ENCODE data around the gene DCAF16. TPM values are rescaled to one million over a fixed set of nuclear protein-coding genes. Genes with fewer than 3 reads are reported as not detected.

DCAF16 gene
- total RNA-seq, 1 donor from 2014 or later = 18.7 TPM

DNA sequence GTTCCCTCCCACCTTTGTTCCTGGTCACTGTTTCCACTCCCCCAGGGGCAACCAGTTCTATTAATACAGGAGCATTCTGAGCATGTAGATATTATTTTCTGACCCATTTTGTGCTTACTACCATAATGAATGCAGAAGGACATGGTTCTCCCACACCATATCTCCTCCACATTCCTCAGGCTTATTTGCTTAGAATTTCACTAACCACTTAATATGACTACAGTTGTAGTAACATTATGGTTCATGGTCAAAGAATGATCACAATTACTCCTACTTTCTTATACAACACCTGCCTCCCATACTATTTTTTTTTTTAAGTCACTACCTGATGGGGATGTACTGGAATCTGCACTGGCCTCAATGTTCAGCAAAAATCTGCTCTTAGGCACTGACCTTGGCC lies 21.6 kb downstream of the DCAF16 start:
- Histone ChIP-seq H3K4me3 (ENCODE audit: low read depth, low read length) (no peak overlapping the region), H3K27me3 (ENCODE audit: control insufficient read depth, insufficient read depth, low read length) (no peaks in the 10 kb centered on the region), H3K36me3 (ENCODE audit: control insufficient read depth, insufficient read depth, low read length) (no peaks in the 10 kb centered on the region)
- TF ChIP-seq, protein P1, sequence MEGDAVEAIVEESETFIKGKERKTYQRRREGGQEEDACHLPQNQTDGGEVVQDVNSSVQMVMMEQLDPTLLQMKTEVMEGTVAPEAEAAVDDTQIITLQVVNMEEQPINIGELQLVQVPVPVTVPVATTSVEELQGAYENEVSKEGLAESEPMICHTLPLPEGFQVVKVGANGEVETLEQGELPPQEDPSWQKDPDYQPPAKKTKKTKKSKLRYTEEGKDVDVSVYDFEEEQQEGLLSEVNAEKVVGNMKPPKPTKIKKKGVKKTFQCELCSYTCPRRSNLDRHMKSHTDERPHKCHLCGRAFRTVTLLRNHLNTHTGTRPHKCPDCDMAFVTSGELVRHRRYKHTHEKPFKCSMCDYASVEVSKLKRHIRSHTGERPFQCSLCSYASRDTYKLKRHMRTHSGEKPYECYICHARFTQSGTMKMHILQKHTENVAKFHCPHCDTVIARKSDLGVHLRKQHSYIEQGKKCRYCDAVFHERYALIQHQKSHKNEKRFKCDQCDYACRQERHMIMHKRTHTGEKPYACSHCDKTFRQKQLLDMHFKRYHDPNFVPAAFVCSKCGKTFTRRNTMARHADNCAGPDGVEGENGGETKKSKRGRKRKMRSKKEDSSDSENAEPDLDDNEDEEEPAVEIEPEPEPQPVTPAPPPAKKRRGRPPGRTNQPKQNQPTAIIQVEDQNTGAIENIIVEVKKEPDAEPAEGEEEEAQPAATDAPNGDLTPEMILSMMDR (IDR thresholded peaks at IDR 0.05; ENCODE audit: insufficient read depth, low read length, poor library complexity, severe bottlenecking) = no peak
- DNase-seq (ENCODE audit: low read depth) = peak; percentile 21

DNA sequence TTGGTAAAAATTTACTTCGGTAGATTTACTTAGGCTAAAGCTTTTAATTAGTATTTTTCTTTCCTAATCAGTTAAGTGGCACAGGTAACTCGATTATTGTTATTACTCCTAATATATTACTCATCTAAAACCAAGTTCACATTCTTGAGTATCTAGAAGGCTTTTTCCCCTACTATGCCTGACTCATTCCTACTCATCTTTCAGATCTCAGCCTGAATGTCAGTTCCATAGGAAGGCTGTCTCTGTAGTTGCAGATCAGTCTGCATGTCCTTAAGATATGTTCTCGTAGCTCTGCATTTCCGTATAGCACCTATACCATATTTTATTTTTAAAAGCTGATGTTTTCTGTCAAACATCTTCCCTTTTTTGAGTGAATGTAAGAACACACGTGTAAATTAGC lies 23.2 kb downstream of the DCAF16 start:
- TF ChIP-seq, protein P1 (IDR thresholded peaks at IDR 0.05; ENCODE audit: insufficient read depth, low read length, poor library complexity, severe bottlenecking) = no peak
- Histone ChIP-seq H3K36me3 (ENCODE audit: control insufficient read depth, insufficient read depth, low read length) (no peaks in the 10 kb centered on the region), H3K27me3 (ENCODE audit: control insufficient read depth, insufficient read depth, low read length) (no peaks in the 10 kb centered on the region), H3K4me3 (ENCODE audit: low read depth, low read length) (no peak overlapping the region)
- peak; percentile 39 for DNase-seq (ENCODE audit: low read depth)

DNA sequence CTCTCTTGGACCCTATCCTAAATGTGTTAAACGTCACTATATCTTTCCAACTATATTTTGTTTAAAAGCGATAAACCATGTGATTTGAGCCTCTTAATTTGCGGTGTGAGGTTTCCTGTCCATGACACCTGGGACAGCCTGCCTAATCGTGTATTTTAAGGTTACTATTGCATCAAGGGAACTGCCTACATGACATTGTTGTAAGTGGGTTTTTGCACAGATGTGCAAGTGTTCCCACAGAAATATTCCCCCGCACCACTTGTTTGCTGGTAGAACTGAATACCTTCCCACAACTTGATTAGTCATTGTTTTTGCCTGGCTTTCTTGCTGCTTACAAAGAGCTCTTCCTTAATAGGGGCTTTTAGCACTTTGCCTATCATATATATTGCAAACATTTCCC lies 24.0 kb downstream of the DCAF16 start:
- no peak overlapping the region for H3K4me3 ChIP-seq (ENCODE audit: low read depth, low read length)
- H3K36me3 ChIP-seq (ENCODE audit: control insufficient read depth, insufficient read depth, low read length) = no peaks in the 10 kb centered on the region
- H3K27me3 ChIP-seq (ENCODE audit: control insufficient read depth, insufficient read depth, low read length) = peaks cover 7% of the 10 kb centered on the region
- TF ChIP-seq, protein P1 (IDR thresholded peaks at IDR 0.05; ENCODE audit: insufficient read depth, low read length, poor library complexity, severe bottlenecking) = no peak
- peak; percentile 44 for DNase-seq (ENCODE audit: low read depth)

DNA sequence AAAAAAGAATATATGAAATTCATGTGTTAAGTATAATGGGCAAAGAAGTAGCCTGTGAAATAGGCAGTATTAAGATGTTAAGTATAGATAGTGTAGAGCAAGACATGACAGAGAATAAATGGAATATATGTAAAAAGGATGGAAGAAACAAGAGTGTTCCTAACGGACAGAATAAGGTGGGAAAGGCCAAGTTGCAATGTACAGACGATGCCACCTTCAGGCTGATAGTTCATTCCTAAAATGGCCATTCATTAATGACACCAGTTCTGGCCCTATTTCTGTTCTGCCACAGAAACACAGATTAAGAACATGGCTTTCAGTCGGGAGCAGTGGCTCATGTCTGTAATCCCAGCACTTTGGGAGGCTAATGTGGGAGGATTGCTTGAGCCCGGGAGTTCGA lies 24.7 kb downstream of the DCAF16 start:
- no peak for DNase-seq (ENCODE audit: low read depth)
- H3K27me3 ChIP-seq (ENCODE audit: control insufficient read depth, insufficient read depth, low read length) = peaks cover 14% of the 10 kb centered on the region
- no peak overlapping the region for H3K4me3 ChIP-seq (ENCODE audit: low read depth, low read length)
- H3K36me3 ChIP-seq (ENCODE audit: control insufficient read depth, insufficient read depth, low read length) = no peaks in the 10 kb centered on the region
- TF ChIP-seq, protein P1 (IDR thresholded peaks at IDR 0.05; ENCODE audit: insufficient read depth, low read length, poor library complexity, severe bottlenecking) = no peak

DNA sequence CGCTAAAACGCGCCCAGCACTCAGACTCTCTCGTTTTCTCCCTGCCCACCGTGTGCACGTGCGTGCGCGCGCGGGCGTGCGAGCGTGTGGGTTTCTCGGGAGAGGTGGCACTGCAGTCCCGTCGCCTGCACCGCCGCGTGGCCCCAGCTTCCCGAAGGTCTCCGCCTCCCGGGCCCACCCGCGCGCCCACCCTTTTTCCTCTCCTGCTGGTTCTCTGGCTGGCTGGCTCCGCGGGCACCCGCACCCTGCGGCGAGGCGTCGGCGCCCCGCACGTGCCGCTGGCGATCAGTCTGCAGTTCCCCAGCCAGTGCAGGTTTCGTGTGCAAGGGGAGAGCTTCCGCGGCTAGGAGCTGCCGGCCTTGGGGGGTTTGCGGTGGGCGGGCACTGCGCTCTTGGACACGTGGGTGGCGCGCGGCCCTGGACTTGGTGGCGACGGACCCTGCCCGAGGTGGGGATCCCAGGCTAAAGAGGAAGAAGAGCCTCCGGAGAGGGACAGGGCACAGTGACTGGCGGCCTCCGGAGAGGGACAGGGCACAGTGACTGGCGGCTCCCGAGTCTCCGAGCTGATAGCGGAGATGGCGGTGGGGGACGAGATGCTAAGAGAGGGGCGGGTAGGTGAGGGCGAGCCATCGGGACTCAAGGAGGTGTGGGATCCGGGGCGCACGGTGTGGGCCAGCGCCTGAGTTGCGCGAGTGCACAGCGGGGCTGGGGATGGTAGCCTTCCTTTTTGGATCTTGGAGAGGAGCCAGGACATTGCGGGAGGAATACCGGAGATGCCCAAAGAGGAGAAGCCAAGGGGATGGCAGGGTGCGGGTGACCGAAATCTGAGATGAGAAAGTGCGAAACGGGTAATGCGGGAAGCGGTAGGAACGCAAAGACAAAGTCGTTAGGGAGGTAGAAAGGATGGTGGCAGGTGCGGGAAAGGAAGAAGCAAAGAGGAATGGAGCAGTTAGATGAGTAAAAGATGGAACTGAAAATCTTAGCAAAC lies 29.0 kb downstream of the DCAF16 start, which contains the start of gene FAM184B:
TSS of gene FAM184B (minus strand) at position 322 of the 988 bp plus-strand sequence. CDS start 322 bp downstream, outside the sequence.
- TF ChIP-seq, protein P1 (IDR thresholded peaks at IDR 0.05; ENCODE audit: insufficient read depth, low read length, poor library complexity, severe bottlenecking) = no peak
- Histone ChIP-seq H3K4me3 (ENCODE audit: low read depth, low read length) (peak within 1 kb of the TSS; percentile 19), H3K36me3 (ENCODE audit: control insufficient read depth, insufficient read depth, low read length) (no peaks in the 10 kb centered on the region), H3K27me3 (ENCODE audit: control insufficient read depth, insufficient read depth, low read length) (peaks cover 25% of the 10 kb centered on the region)
- no peak for DNase-seq (ENCODE audit: low read depth)

All from kidney epithelial cell (primary cell).